GM19099 (cell line): Measurements from ENCODE around the gene PLXNA4.

Experiments used
- POLR2A ChIP-seq: IDR thresholded peaks from 3 replicates; pipeline ENCODE4 v1.6.1; 2011; ENCODE audit warnings: low read depth; ENCODE audit not compliant: insufficient read length; ENCODE audit errors: extremely low read depth

The PLXNA4 gene

GRCh38 chr7:132471515-132471914, 104.8 kb downstream of the PLXNA4 start:
- no peak for TF ChIP-seq POLR2A

- TF ChIP-seq POLR2A = no peak
Measured at GRCh38 chr7:132469681-132470080, 106.6 kb downstream of the PLXNA4 start.

- TF ChIP-seq POLR2A = no peak
Measured at GRCh38 chr7:132469264-132469663, 107.0 kb downstream of the PLXNA4 start.

- TF ChIP-seq POLR2A = no peak
Measured at GRCh38 chr7:132466367-132466766, 109.9 kb downstream of the PLXNA4 start.

- no peak for TF ChIP-seq POLR2A
Measured at GRCh38 chr7:132465516-132465915, 110.8 kb downstream of the PLXNA4 start.

GRCh38 chr7:132464740-132465139, 111.5 kb downstream of the PLXNA4 start:
- TF ChIP-seq POLR2A = no peak

GRCh38 chr7:132463922-132464321, 112.3 kb downstream of the PLXNA4 start:
- TF ChIP-seq POLR2A = no peak

GRCh38 chr7:132462478-132462877, 113.8 kb downstream of the PLXNA4 start:
- TF ChIP-seq POLR2A = no peak

GRCh38 chr7:132461032-132461592, 115.2 kb downstream of the PLXNA4 start:
- no peak for TF ChIP-seq POLR2A

GRCh38 chr7:132458729-132459128, 117.5 kb downstream of the PLXNA4 start:
- TF ChIP-seq POLR2A = no peak

GRCh38 chr7:132457658-132458057, 118.6 kb downstream of the PLXNA4 start:
- TF ChIP-seq POLR2A = no peak

GRCh38 chr7:132456418-132456817, 119.9 kb downstream of the PLXNA4 start:
- no peak for TF ChIP-seq POLR2A

GRCh38 chr7:132455378-132455777, 120.9 kb downstream of the PLXNA4 start:
- TF ChIP-seq POLR2A = no peak

- no peak for TF ChIP-seq POLR2A
Measured at GRCh38 chr7:132453826-132454225, 122.4 kb downstream of the PLXNA4 start.

- no peak for TF ChIP-seq POLR2A
Measured at GRCh38 chr7:132451161-132451560, 125.1 kb downstream of the PLXNA4 start.

- no peak for TF ChIP-seq POLR2A
Measured at GRCh38 chr7:132450696-132451095, 125.6 kb downstream of the PLXNA4 start.

GRCh38 chr7:132450188-132450587, 126.1 kb downstream of the PLXNA4 start:
- TF ChIP-seq POLR2A = no peak
